Stomach smooth muscle (tissue), 2 donors: ENCODE measurements around the gene FAM124B.

Source experiments
- H3K27ac ChIP-seq: one replicate; pipeline ENCODE4 v1.7.0; 2013; ENCODE audit warnings: mild to moderate bottlenecking, low read length, inconsistent platforms
- H3K27me3 ChIP-seq, 2 donors: one replicate each; pipeline ENCODE4 v1.7.0; 2013; ENCODE audit warnings: low read length in 2 of 2; ENCODE audit not compliant: insufficient read depth in 2 of 2, control insufficient read depth in 1 of 2
- H3K36me3 ChIP-seq, 2 donors: one replicate each; pipeline ENCODE4 v1.7.0; 2013; ENCODE audit warnings: low read length in 2 of 2; ENCODE audit not compliant: control insufficient read depth in 2 of 2, insufficient read depth in 2 of 2
- H3K4me1 ChIP-seq: one replicate; pipeline ENCODE4 v1.7.0; 2013; ENCODE audit warnings: low read length; ENCODE audit not compliant: control insufficient read depth, insufficient read depth
- H3K4me3 ChIP-seq, 2 donors: one replicate each; pipeline ENCODE4 v1.7.0; 2013; ENCODE audit warnings: low read length in 2 of 2
- H3K9ac ChIP-seq, 2 donors: one replicate each; pipeline ENCODE4 v1.7.0; 2013; ENCODE audit warnings: low read length in 2 of 2, mild to moderate bottlenecking in 1 of 2
- H3K9me3 ChIP-seq, 2 donors: one replicate each; pipeline ENCODE4 v1.7.0; 2013; ENCODE audit warnings: low read length in 2 of 2; ENCODE audit not compliant: control insufficient read depth in 2 of 2
- donor health status: healthy.
- donor health status: Pancreatic carcinoma.

The FAM124B gene

GRCh38 chr2:224433442-224433841 is 31.5 kb upstream of the FAM124B start:
- Histone ChIP-seq H3K27ac (no peak overlapping the region), H3K36me3 (no peaks in the 10 kb centered on the region), H3K9ac (no peak overlapping the region), H3K9me3 (peaks cover 0 to 3% of the 10 kb centered on the region in 2 donors), H3K4me3 (no peak overlapping the region), H3K27me3 (no peaks in the 10 kb centered on the region), H3K4me1 (no peaks in the 10 kb centered on the region)

DNA sequence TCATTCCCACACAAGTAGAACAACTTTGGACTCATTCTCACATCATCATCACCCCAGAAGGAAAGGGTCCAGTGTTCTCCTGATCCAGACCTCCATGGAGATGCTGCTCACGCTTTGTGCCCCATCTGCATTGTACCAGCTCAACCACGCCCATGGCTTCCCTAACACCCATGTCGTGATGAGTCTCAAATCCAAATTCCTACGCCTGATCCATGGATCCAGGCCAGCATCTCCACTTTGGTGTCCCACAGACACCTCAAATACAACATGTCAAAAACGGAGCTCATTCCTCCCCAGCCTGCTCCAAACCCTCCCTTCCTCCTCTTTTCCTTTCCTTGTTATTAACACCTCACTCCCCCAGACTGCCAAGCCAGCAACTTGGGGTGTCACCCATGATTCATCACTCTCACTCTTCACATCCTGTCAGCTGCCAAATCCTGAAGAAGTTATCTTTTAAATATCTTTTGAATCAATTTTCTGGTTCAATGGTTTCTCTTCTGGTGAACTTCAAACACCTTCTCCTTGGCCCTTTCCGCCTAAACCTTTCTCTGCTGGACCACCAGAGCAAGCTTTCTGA is 30.2 kb upstream of the FAM124B start:
- Histone ChIP-seq H3K36me3 (no peaks in the 10 kb centered on the region), H3K27me3 (no peaks in the 10 kb centered on the region), H3K9me3 (no peaks in the 10 kb centered on the region), H3K27ac (no peak overlapping the region), H3K4me1 (no peaks in the 10 kb centered on the region), H3K4me3 (no peak overlapping the region), H3K9ac (no peak overlapping the region)

DNA sequence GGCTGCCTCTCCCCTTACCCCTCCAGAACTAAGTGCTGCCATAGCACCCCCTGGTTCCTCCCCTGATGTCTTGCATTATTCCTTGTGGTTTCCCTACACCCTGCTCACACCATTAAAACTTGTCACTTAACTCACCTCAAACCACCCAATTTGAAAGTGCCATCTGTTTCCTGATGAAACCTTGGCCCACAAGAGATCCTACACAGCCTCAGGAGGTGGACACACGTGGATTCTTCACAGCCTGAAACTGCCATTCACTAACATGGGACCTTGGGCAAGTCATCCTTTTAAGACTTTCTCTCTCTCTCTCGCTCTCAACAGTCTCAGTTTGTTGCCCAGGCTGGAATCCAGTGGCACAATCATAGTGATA is 27.5 kb upstream of the FAM124B start:
- Histone ChIP-seq H3K9me3 (no peaks in the 10 kb centered on the region), H3K9ac (no peak overlapping the region), H3K27ac (no peak overlapping the region), H3K27me3 (no peaks in the 10 kb centered on the region), H3K4me3 (no peak overlapping the region), H3K36me3 (no peaks in the 10 kb centered on the region), H3K4me1 (no peaks in the 10 kb centered on the region)

DNA sequence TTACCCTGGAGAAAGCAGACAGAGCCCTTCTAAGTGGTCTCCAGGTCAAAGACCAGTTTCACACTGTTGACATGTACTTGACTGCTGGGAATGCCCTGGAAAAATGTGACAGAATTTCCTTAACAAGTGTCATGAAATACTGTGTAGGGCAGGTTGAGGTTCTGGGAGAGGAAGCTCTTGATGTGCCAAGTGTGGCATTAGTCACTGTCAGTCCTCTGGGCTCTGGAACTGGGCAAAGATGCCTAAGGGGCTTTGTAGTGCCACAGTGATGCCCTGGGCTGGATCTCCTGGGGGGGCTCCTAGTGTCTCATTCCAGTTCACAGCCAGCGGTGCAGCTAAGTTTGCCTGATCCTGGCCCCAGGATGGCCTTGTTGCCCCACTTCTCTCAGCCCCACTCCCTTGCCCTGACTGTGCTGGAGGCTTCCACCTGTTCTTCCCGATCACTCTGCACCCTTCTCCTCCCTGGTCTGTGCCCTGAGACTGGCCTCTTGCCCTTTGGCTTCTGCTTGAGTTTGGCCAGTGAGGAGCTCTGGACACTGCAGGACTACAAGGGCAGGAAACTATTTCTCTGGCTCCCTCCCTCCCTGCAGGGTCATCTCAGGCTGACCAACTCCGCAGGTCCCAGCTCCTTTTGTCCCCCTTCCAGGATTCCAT is 27.0 kb upstream of the FAM124B start:
- Histone ChIP-seq H3K27me3 (no peaks in the 10 kb centered on the region), H3K9me3 (no peaks in the 10 kb centered on the region), H3K4me1 (no peaks in the 10 kb centered on the region), H3K9ac (no peak overlapping the region), H3K36me3 (no peaks in the 10 kb centered on the region), H3K27ac (no peak overlapping the region), H3K4me3 (no peak overlapping the region)

GRCh38 chr2:224427471-224427870 is 25.6 kb upstream of the FAM124B start:
- no peaks in the 10 kb centered on the region for H3K4me1 ChIP-seq
- H3K4me3 ChIP-seq, result no peak overlapping the region
- H3K9ac ChIP-seq, result no peak overlapping the region
- no peaks in the 10 kb centered on the region for H3K27me3 ChIP-seq
- no peaks in the 10 kb centered on the region for H3K9me3 ChIP-seq
- no peaks in the 10 kb centered on the region for H3K36me3 ChIP-seq
- no peak overlapping the region for H3K27ac ChIP-seq

DNA sequence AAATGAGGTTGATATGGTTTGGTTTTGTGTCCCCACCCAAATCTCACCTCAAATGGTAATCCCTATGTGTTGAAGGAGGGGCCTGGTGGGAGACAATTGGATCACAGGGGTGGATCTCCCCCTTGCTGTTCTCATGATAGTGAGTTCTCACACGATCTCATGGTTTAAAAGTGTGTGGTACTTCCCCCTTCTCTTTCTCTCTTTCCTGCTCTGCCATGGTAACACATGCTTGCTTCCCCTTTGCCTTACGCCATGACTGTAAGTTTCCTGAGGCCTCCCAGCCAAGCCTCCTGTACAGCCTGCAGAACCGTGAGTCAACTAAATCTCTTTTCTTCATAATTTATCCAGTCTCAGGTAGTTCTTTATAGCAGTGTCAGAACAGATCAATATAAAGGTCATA is 24.7 kb upstream of the FAM124B start:
- Histone ChIP-seq H3K9ac (no peak overlapping the region), H3K4me3 (no peak overlapping the region), H3K4me1 (no peaks in the 10 kb centered on the region), H3K27me3 (no peaks in the 10 kb centered on the region), H3K9me3 (no peaks in the 10 kb centered on the region), H3K36me3 (no peaks in the 10 kb centered on the region), H3K27ac (no peak overlapping the region)

GRCh38 chr2:224421065-224421464 is 19.2 kb upstream of the FAM124B start:
- Histone ChIP-seq H3K27ac (no peak overlapping the region), H3K36me3 (no peaks in the 10 kb centered on the region), H3K9me3 (no peaks in the 10 kb centered on the region), H3K27me3 (no peaks in the 10 kb centered on the region), H3K4me3 (no peak overlapping the region), H3K4me1 (no peaks in the 10 kb centered on the region), H3K9ac (no peak overlapping the region)

- Histone ChIP-seq H3K36me3 (no peaks in the 10 kb centered on the region), H3K27ac (no peak overlapping the region), H3K9me3 (no peaks in the 10 kb centered on the region), H3K27me3 (no peaks in the 10 kb centered on the region), H3K4me1 (no peaks in the 10 kb centered on the region), H3K4me3 (no peak overlapping the region), H3K9ac (no peak overlapping the region)
Measured at GRCh38 chr2:224417947-224418346, 16.0 kb upstream of the FAM124B start.

- no peak overlapping the region for H3K9ac ChIP-seq
- H3K4me1 ChIP-seq, result no peaks in the 10 kb centered on the region
- no peaks in the 10 kb centered on the region for H3K9me3 ChIP-seq
- H3K27me3 ChIP-seq, result no peaks in the 10 kb centered on the region
- H3K4me3 ChIP-seq, result no peak overlapping the region
- H3K36me3 ChIP-seq, result no peaks in the 10 kb centered on the region
- no peak overlapping the region for H3K27ac ChIP-seq
Measured at GRCh38 chr2:224417361-224417729, 15.4 kb upstream of the FAM124B start.

- Histone ChIP-seq H3K4me1 (no peaks in the 10 kb centered on the region), H3K36me3 (no peaks in the 10 kb centered on the region), H3K27me3 (no peaks in the 10 kb centered on the region), H3K27ac (no peak overlapping the region), H3K9ac (no peak overlapping the region), H3K4me3 (no peak overlapping the region), H3K9me3 (no peaks in the 10 kb centered on the region)
Measured at GRCh38 chr2:224416656-224417360, 14.9 kb upstream of the FAM124B start.

DNA sequence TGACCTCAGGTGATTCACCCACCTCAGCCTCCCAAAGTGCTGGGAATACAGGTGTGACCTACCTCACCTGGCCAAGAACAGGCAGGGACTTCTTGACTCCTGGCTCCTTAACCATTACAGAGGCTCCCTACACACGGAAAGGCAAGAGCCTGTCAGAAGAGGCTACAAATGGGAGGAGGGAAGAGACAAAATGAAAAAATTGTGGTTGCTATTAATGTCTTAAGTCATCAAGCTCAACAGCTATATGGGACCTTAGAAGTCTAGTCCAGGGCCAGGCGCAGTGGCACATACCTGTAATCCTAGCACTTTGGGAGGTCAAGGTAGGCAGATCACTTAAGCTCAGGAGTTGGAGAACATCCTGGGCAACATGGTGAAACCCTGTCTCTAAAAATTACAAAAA is 11.5 kb upstream of the FAM124B start:
- Histone ChIP-seq H3K36me3 (no peaks in the 10 kb centered on the region), H3K27me3 (no peaks in the 10 kb centered on the region), H3K4me3 (no peak overlapping the region), H3K4me1 (no peaks in the 10 kb centered on the region), H3K27ac (no peak overlapping the region), H3K9me3 (no peaks in the 10 kb centered on the region), H3K9ac (no peak overlapping the region)
